GM23248 (cell line): ENCODE results near the gene PDIA4.

Experiments
- EZH2 ChIP-seq: fragments of 200-600 bp; sonication (generic); IDR thresholded peaks from 2 replicates; pipeline ENCODE4 v1.6.1; 2018; ENCODE audit warnings: antibody characterized with exemption, mild to moderate bottlenecking; ENCODE audit not compliant: insufficient read depth, poor library complexity, severe bottlenecking
- EZH2phosphoT487 ChIP-seq: fragments of 200-600 bp; sonication (generic); IDR thresholded peaks from 2 replicates; pipeline ENCODE4 v1.6.1; 2018; ENCODE audit warnings: antibody characterized with exemption, moderate library complexity, mild to moderate bottlenecking, low read depth; ENCODE audit not compliant: insufficient read depth

- TF ChIP-seq EZH2 = no peak
- TF ChIP-seq EZH2phosphoT487 = no peak
Measured at GRCh38 chr7:149021725-149022062, 6.6 kb downstream of the PDIA4 start.
